Esophagus (tissue), 2 donors: Measurements from ENCODE around the gene PDE8A. TPM values are rescaled to one million over a fixed set of nuclear protein-coding genes. Genes with fewer than 3 reads are reported as not detected.

Experiments used
- H3K27ac ChIP-seq, 2 donors: one replicate each; pipeline ENCODE4 v1.5.1; 2013; ENCODE audit warnings: low read depth in 2 of 2, mild to moderate bottlenecking in 2 of 2, inconsistent platforms in 1 of 2, low read length in 1 of 2, moderate library complexity in 1 of 2
- H3K27me3 ChIP-seq, 2 donors: one replicate each; pipeline ENCODE4 v1.6.1; 2013; ENCODE audit warnings: low read length in 2 of 2, control low read depth in 1 of 2, mild to moderate bottlenecking in 1 of 2; ENCODE audit not compliant: insufficient read depth in 2 of 2, control insufficient read depth in 1 of 2
- H3K36me3 ChIP-seq, 2 donors: one replicate each; pipeline ENCODE4 v1.6.1; 2013; ENCODE audit warnings: low read length in 1 of 2; ENCODE audit not compliant: control insufficient read depth in 2 of 2, insufficient read depth in 2 of 2
- H3K4me1 ChIP-seq, 2 donors: one replicate each; pipeline ENCODE4 v1.6.1; 2013; ENCODE audit warnings: low read length in 1 of 2; ENCODE audit not compliant: control insufficient read depth in 2 of 2, insufficient read depth in 2 of 2
- H3K4me3 ChIP-seq, 2 donors: one replicate each; pipeline ENCODE4 v1.5.1; 2013; ENCODE audit warnings: low read length in 2 of 2, mild to moderate bottlenecking in 2 of 2, low read depth in 1 of 2, moderate library complexity in 1 of 2
- H3K9me3 ChIP-seq, 2 donors: one replicate each; pipeline ENCODE4 v1.6.1; 2013; ENCODE audit warnings: mild to moderate bottlenecking in 2 of 2, low read depth in 1 of 2, low read length in 1 of 2, moderate library complexity in 1 of 2; ENCODE audit not compliant: control insufficient read depth in 2 of 2, insufficient read depth in 1 of 2
- WGBS, 2 donors: extraction: QIAGEN DNeasy Blood & Tissue Kit; methylation state at CpG; one replicate each; pipeline ENCODE4 v1.1.7; 2013; 5-methylcytosine and 5-hydroxymethylcytosine counted together
- polyA plus RNA-seq, 2 donors: library from polyadenylated mRNA; stranded (reverse); fragments of 200-250 nt; gene quantifications; one replicate each; pipeline ENCODE4 v1.2.3, GENCODE V29; 2013
- donor health status: healthy with polysubstance abuse.
- donor health status: Bipolar disorder and iron deficiency.

PDE8A gene
- polyA plus RNA-seq, 2 donors = 6.6 to 10.1 TPM

GRCh38 chr15:84947947-84948830 is 33.5 kb upstream of the PDE8A start:
- H3K4me3 ChIP-seq = no peak overlapping the region
- no peaks in the 10 kb centered on the region for H3K4me1 ChIP-seq
- no peaks in the 10 kb centered on the region for H3K27me3 ChIP-seq
- WGBS, 2 donors = 62 to 73% methylated on average over 4 of the region's 4 CpGs
- no peaks in the 10 kb centered on the region for H3K36me3 ChIP-seq
- H3K9me3 ChIP-seq = no peaks in the 10 kb centered on the region
- no peak overlapping the region for H3K27ac ChIP-seq

- Histone ChIP-seq H3K27ac (no peak overlapping the region), H3K27me3 (no peaks in the 10 kb centered on the region)
- WGBS, 2 donors = 77 to 79% methylated on average over 2 of the region's 2 CpGs
Observed at GRCh38 chr15:84949043-84949442, 32.6 kb upstream of the PDE8A start.

GRCh38 chr15:84949845-84950569 is 31.6 kb upstream of the PDE8A start:
- Histone ChIP-seq H3K4me1 (no peaks in the 10 kb centered on the region), H3K27me3 (no peaks in the 10 kb centered on the region), H3K9me3 (peaks cover 0 to 3% of the 10 kb centered on the region in 2 donors), H3K36me3 (no peaks in the 10 kb centered on the region), H3K27ac (no peak overlapping the region), H3K4me3 (no peak overlapping the region)
- 65 to 70% methylated on average over 7 of the region's 7 CpGs for WGBS, 2 donors

More at GRCh38 chr15:84949043-84949442, 32.6 kb upstream of the PDE8A start:
- Histone ChIP-seq H3K9me3 (no peaks in the 10 kb centered on the region), H3K36me3 (no peaks in the 10 kb centered on the region), H3K4me3 (no peak overlapping the region), H3K4me1 (no peaks in the 10 kb centered on the region)

GRCh38 chr15:84950570-84951111 is 31.0 kb upstream of the PDE8A start:
- Histone ChIP-seq H3K4me1 (no peaks in the 10 kb centered on the region), H3K27me3 (no peaks in the 10 kb centered on the region), H3K9me3 (peaks cover 0 to 3% of the 10 kb centered on the region in 2 donors), H3K27ac (no peak overlapping the region), H3K4me3 (no peak overlapping the region), H3K36me3 (no peaks in the 10 kb centered on the region)
- 81 to 87% methylated on average over 7 of the region's 7 CpGs for WGBS, 2 donors

- H3K27me3 ChIP-seq = no peaks in the 10 kb centered on the region
- H3K27ac ChIP-seq = no peak overlapping the region
- 85 to 86% methylated on average over 5 of the region's 5 CpGs for WGBS, 2 donors
- no peaks in the 10 kb centered on the region for H3K36me3 ChIP-seq
- H3K9me3 ChIP-seq = peaks cover 0 to 3% of the 10 kb centered on the region in 2 donors
- no peaks in the 10 kb centered on the region for H3K4me1 ChIP-seq
- H3K4me3 ChIP-seq = no peak overlapping the region
Observed at GRCh38 chr15:84951736-84952135, 29.9 kb upstream of the PDE8A start.

GRCh38 chr15:84953136-84953535 is 28.5 kb upstream of the PDE8A start:
- peaks cover 0 to 3% of the 10 kb centered on the region in 2 donors for H3K9me3 ChIP-seq
- H3K27ac ChIP-seq = no peak overlapping the region
- no peaks in the 10 kb centered on the region for H3K27me3 ChIP-seq
- no peaks in the 10 kb centered on the region for H3K36me3 ChIP-seq
- H3K4me3 ChIP-seq = no peak overlapping the region
- WGBS, 2 donors = 83 to 84% methylated on average over 4 of the region's 4 CpGs
- H3K4me1 ChIP-seq = no peaks in the 10 kb centered on the region

- H3K27me3 ChIP-seq = no peaks in the 10 kb centered on the region
- 67 to 69% methylated on average over 1 of the region's 1 CpG for WGBS, 2 donors
- H3K9me3 ChIP-seq = peaks cover 0 to 3% of the 10 kb centered on the region in 2 donors
- no peaks in the 10 kb centered on the region for H3K36me3 ChIP-seq
- H3K4me3 ChIP-seq = no peak overlapping the region
- H3K4me1 ChIP-seq = no peaks in the 10 kb centered on the region
- no peak overlapping the region for H3K27ac ChIP-seq
Observed at GRCh38 chr15:84953726-84954125, 27.9 kb upstream of the PDE8A start.

GRCh38 chr15:84955089-84955848 is 26.4 kb upstream of the PDE8A start:
- no peaks in the 10 kb centered on the region for H3K27me3 ChIP-seq

GRCh38 chr15:84956199-84956598 is 25.5 kb upstream of the PDE8A start:
- Histone ChIP-seq H3K4me1 (no peaks in the 10 kb centered on the region), H3K36me3 (no peaks in the 10 kb centered on the region), H3K4me3 (no peak overlapping the region), H3K27ac (no peak overlapping the region), H3K27me3 (no peaks in the 10 kb centered on the region), H3K9me3 (peaks cover 0 to 3% of the 10 kb centered on the region in 2 donors)
- 90 to 91% methylated on average over 2 of the region's 2 CpGs for WGBS, 2 donors

More at GRCh38 chr15:84955089-84955848, 26.4 kb upstream of the PDE8A start:
- H3K36me3 ChIP-seq = no peaks in the 10 kb centered on the region
- no peak overlapping the region for H3K4me3 ChIP-seq
- no peak overlapping the region for H3K27ac ChIP-seq
- 24 to 25% methylated on average over 15 of the region's 15 CpGs for WGBS, 2 donors
- H3K4me1 ChIP-seq = no peaks in the 10 kb centered on the region
- peaks cover 0 to 3% of the 10 kb centered on the region in 2 donors for H3K9me3 ChIP-seq
